ENCODE data around the gene ATXN2L. TPM values are rescaled to one million over a fixed set of nuclear protein-coding genes. Genes with fewer than 3 reads are reported as not detected.

ATXN2L gene
- total and polyA plus RNA-seq, 2 of the 13 experiments (the other 11 are each of a cell fraction or from before 2014, with no cell fraction given), result 40.8 to 55.1 TPM

GRCh38 chr16:28846080-28846932 lies 23.5 kb downstream of the ATXN2L start, which contains the start of gene TUFM (continued):
- TF ChIP-seq ARHGAP35 (CRISPR knock-in tag; IDR thresholded peaks at IDR 0.05; ENCODE audit: borderline replicate concordance) (peak; percentile 81; the same call in 1 of the 2 replicates), ATRX (CRISPR knock-in tag; IDR thresholded peaks at IDR 0.05; ENCODE audit: borderline replicate concordance) (no peak), KLF13 (CRISPR knock-in tag; IDR thresholded peaks at IDR 0.05) (peak; percentile 96; the same call in 1 of the 2 replicates), FOXK1 (CRISPR knock-in tag; IDR thresholded peaks at IDR 0.05; ENCODE audit: borderline replicate concordance, low read depth) (peak; percentile 95), ZMAT5 (CRISPR knock-in tag; IDR thresholded peaks at IDR 0.05; ENCODE audit: borderline replicate concordance, low read depth) (no peak), SNAI1 (CRISPR knock-in tag; IDR thresholded peaks at IDR 0.05; ENCODE audit: borderline replicate concordance) (peak; percentile 95), PLSCR1 (CRISPR knock-in tag; IDR thresholded peaks at IDR 0.05; ENCODE audit: borderline replicate concordance) (no peak), HNRNPLL (IDR thresholded peaks at IDR 0.05; ENCODE audit: low read depth, low read length, poor library complexity, severe bottlenecking) (peak; percentile 88), SMAD9 (CRISPR knock-in tag; IDR thresholded peaks at IDR 0.05) (peak; percentile 52; the same call in 1 of the 2 replicates), TOE1 (CRISPR knock-in tag; IDR thresholded peaks at IDR 0.05) (no peak), ZFP62 (CRISPR knock-in tag; IDR thresholded peaks at IDR 0.05) (peak; percentile 82), MEF2D (CRISPR knock-in tag; IDR thresholded peaks at IDR 0.05) (peak; percentile 95), ZSCAN25 (CRISPR knock-in tag; IDR thresholded peaks at IDR 0.05) (0 out of 2 replicates have a peak, but pooled peaks have one; percentile 37), NFKB2 (CRISPR knock-in tag; IDR thresholded peaks at IDR 0.05; ENCODE audit: borderline replicate concordance) (peak; percentile 85; the same call in 1 of the 2 replicates), ZNF562 (CRISPR knock-in tag; IDR thresholded peaks at IDR 0.05; ENCODE audit: borderline replicate concordance) (no peak), SOX6 (IDR thresholded peaks at IDR 0.05) (no peak), SOX6 (CRISPR knock-in tag; IDR thresholded peaks at IDR 0.05) (peak; percentile 85), YY1 (IDR thresholded peaks at IDR 0.05; ENCODE audit: insufficient read depth, insufficient replicate concordance, low read depth, low read length) (peak; percentile 95), TAF15 (IDR thresholded peaks at IDR 0.05; ENCODE audit: low read depth, low read length, poor library complexity, severe bottlenecking) (peak; percentile 70), ZNF430 (CRISPR knock-in tag; IDR thresholded peaks at IDR 0.05) (peak; percentile 60; the same call in 1 of the 2 replicates), BHLHE40 (IDR thresholded peaks at IDR 0.05; ENCODE audit: low read length) (peak; percentile 56), ZNF570 (CRISPR knock-in tag; IDR thresholded peaks at IDR 0.05; ENCODE audit: borderline replicate concordance) (no peak), SSRP1 (CRISPR knock-in tag; IDR thresholded peaks at IDR 0.05) (peak; percentile 83; the same call in 1 of the 2 replicates), HNRNPK (IDR thresholded peaks at IDR 0.05; ENCODE audit: low read depth, low read length, poor library complexity, severe bottlenecking) (peak; percentile 33), ZKSCAN8 (CRISPR knock-in tag; IDR thresholded peaks at IDR 0.05; ENCODE audit: borderline replicate concordance) (peak; percentile 90; the same call in 1 of the 2 replicates), RAD21 (CRISPR knock-in tag; IDR thresholded peaks at IDR 0.05) (peak; percentile 47), TCF7 (IDR thresholded peaks at IDR 0.05; ENCODE audit: low read depth) (no peak)
- TF ChIP-seq, protein P1, sequence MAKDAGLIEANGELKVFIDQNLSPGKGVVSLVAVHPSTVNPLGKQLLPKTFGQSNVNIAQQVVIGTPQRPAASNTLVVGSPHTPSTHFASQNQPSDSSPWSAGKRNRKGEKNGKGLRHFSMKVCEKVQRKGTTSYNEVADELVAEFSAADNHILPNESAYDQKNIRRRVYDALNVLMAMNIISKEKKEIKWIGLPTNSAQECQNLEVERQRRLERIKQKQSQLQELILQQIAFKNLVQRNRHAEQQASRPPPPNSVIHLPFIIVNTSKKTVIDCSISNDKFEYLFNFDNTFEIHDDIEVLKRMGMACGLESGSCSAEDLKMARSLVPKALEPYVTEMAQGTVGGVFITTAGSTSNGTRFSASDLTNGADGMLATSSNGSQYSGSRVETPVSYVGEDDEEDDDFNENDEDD (CRISPR knock-in tag; IDR thresholded peaks at IDR 0.05; ENCODE audit: borderline replicate concordance), result peak; percentile 79; the same call in 1 of the 2 replicates
